OCI-LY1 (cell line): ENCODE data around the gene IRF5.

ENCODE experiments used
- H2AFZ ChIP-seq: fragments of 200-600 bp; sonication (generic), shearing (Covaris generic); 2 replicates; pipeline ENCODE4 v1.6.0; 2014; ENCODE audit warnings: antibody characterized with exemption, mild to moderate bottlenecking, low read length
- H3F3A ChIP-seq: fragments of 200-600 bp; sonication (generic), shearing (Covaris generic); 2 replicates; pipeline ENCODE4 v1.6.0; 2014; ENCODE audit warnings: mild to moderate bottlenecking, antibody characterized with exemption, low read length, moderate library complexity; ENCODE audit not compliant: insufficient read depth
- H3K27ac ChIP-seq: fragments of 200-600 bp; sonication (generic); 2 replicates; pipeline ENCODE4 v1.5.1; 2014; ENCODE audit warnings: low read length, mixed run types, mild to moderate bottlenecking, low read depth; ENCODE audit not compliant: poor library complexity, severe bottlenecking
- H3K27me3 ChIP-seq: fragments of 200-600 bp; sonication (generic); 2 replicates; pipeline ENCODE4 v1.6.0; 2014; ENCODE audit warnings: antibody characterized with exemption, mild to moderate bottlenecking, low read length, moderate library complexity; ENCODE audit not compliant: insufficient read depth
- H3K36me3 ChIP-seq: fragments of 200-600 bp; sonication (generic); 2 replicates; pipeline ENCODE4 v1.6.1; 2014; ENCODE audit warnings: mild to moderate bottlenecking, antibody characterized with exemption, low read length, moderate library complexity, mixed read lengths; ENCODE audit not compliant: insufficient read depth
- H3K4me1 ChIP-seq: fragments of 200-600 bp; sonication (generic); 2 replicates; pipeline ENCODE4 v1.5.1; 2014; ENCODE audit warnings: mild to moderate bottlenecking, low read length, moderate library complexity; ENCODE audit not compliant: insufficient read depth, severe bottlenecking
- H3K4me2 ChIP-seq: fragments of 200-600 bp; sonication (generic), shearing (Covaris generic); 2 replicates; pipeline ENCODE4 v1.6.1; 2014; ENCODE audit warnings: low read length
- H3K4me3 ChIP-seq: fragments of 200-600 bp; sonication (generic); 2 replicates; pipeline ENCODE4 v1.5.1; 2014; ENCODE audit warnings: low read length, low read depth, mild to moderate bottlenecking, mixed read lengths; ENCODE audit not compliant: poor library complexity, severe bottlenecking
- H3K79me2 ChIP-seq: fragments of 200-600 bp; shearing (Covaris generic); 2 replicates; pipeline ENCODE4 v1.6.1; 2016; ENCODE audit warnings: mixed run types, low read length, mixed read lengths; ENCODE audit not compliant: insufficient read depth
- H3K9ac ChIP-seq: fragments of 200-600 bp; sonication (generic), shearing (Covaris generic); 2 replicates; pipeline ENCODE4 v1.6.1; 2014; ENCODE audit warnings: mild to moderate bottlenecking, low read length, mixed read lengths
- H3K9me2 ChIP-seq: fragments of 200-600 bp; sonication (generic), shearing (Covaris generic); 2 replicates; pipeline ENCODE4 v1.6.1; 2014; ENCODE audit warnings: low read depth, mild to moderate bottlenecking, low read length, mixed read lengths
- H3K9me3 ChIP-seq: fragments of 200-600 bp; shearing (Covaris generic); 2 replicates; pipeline ENCODE4 v1.6.1; 2014; ENCODE audit warnings: low read length, mixed read lengths
- H4K20me1 ChIP-seq: fragments of 200-600 bp; sonication (generic), shearing (Covaris generic); 2 replicates; pipeline ENCODE4 v1.6.0; 2016; ENCODE audit warnings: mild to moderate bottlenecking, low read length; ENCODE audit not compliant: insufficient read depth
- CTCF ChIP-seq: fragments of 200-600 bp; sonication (generic), shearing (Covaris generic); IDR thresholded peaks from 2 replicates; pipeline ENCODE4 v1.5.1; 2017; ENCODE audit warnings: mild to moderate bottlenecking, antibody characterized with exemption, low read length, moderate library complexity, mixed read lengths
- EZH2 ChIP-seq: fragments of 200-600 bp; sonication (generic), shearing (Covaris generic); IDR thresholded peaks from 2 replicates; pipeline ENCODE4 v1.8.0; 2017; ENCODE audit warnings: borderline replicate concordance, mixed run types, mild to moderate bottlenecking, antibody characterized with exemption, low read length, moderate library complexity, mixed read lengths

Gene IRF5

GRCh38 chr7:128997181-128997580 is 59.5 kb downstream of the IRF5 start:
- H3K27ac ChIP-seq: no peak overlapping the region

More at GRCh38 chr7:128997181-128997580, 59.5 kb downstream of the IRF5 start:
- Histone ChIP-seq H3F3A (no peaks in the 10 kb centered on the region), H2AFZ (no peak overlapping the region), H3K27me3 (no peaks in the 10 kb centered on the region), H3K9me3 (no peaks in the 10 kb centered on the region), H3K9me2 (no peaks in the 10 kb centered on the region), H3K4me1 (no peaks in the 10 kb centered on the region), H3K9ac (no peak overlapping the region), H3K4me2 (no peak overlapping the region), H4K20me1 (no peaks in the 10 kb centered on the region), H3K4me3 (no peak overlapping the region), H3K36me3 (peaks cover 89% of the 10 kb centered on the region), H3K79me2 (no peaks in the 10 kb centered on the region)
- no peak for TF ChIP-seq CTCF
- no peak for TF ChIP-seq EZH2
